AG20443 (cell line): ENCODE data around the gene COL11A2.
A peak's percentile ranks its signal among the peaks of the same experiment; 100 is the strongest.
"Not testable (repeated sequence)": the region's sequence is repeated elsewhere in the genome, so short reads cannot be mapped to it uniquely, and the experiment has no call there.

Experiments used
- DNase-seq: peaks from one replicate; pipeline ENCODE4 v3.0.0; 2012; ENCODE audit warnings: low spot score, mixed read lengths

Gene COL11A2

GRCh38 chr6:33156561-33156960 is 35.7 kb downstream of the COL11A2 start:
- DNase-seq = no peak

- DNase-seq = no peak
Observed at GRCh38 chr6:33154349-33154748, 37.9 kb downstream of the COL11A2 start.

GRCh38 chr6:33151050-33151449 is 41.2 kb downstream of the COL11A2 start:
- no peak for DNase-seq

DNA sequence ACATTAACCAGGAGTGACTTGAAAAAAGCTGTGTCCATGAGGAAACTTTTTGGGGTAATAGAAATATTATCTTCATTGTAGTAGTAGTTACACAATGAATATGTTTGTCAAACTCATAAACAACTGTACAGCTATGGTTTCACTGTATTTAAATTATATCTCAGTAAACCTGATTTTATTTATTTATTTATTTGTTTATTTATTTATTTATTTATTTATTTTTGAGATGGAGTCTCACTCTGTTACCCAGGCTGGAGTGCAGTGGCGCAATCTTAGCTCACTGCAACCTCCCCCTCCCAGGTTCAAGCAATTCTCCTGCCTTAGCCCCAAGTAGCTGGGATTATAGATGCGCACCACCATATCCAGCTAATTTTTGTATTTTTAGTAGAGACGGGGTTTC is 41.7 kb downstream of the COL11A2 start:
- not testable (repeated sequence) for DNase-seq

DNA sequence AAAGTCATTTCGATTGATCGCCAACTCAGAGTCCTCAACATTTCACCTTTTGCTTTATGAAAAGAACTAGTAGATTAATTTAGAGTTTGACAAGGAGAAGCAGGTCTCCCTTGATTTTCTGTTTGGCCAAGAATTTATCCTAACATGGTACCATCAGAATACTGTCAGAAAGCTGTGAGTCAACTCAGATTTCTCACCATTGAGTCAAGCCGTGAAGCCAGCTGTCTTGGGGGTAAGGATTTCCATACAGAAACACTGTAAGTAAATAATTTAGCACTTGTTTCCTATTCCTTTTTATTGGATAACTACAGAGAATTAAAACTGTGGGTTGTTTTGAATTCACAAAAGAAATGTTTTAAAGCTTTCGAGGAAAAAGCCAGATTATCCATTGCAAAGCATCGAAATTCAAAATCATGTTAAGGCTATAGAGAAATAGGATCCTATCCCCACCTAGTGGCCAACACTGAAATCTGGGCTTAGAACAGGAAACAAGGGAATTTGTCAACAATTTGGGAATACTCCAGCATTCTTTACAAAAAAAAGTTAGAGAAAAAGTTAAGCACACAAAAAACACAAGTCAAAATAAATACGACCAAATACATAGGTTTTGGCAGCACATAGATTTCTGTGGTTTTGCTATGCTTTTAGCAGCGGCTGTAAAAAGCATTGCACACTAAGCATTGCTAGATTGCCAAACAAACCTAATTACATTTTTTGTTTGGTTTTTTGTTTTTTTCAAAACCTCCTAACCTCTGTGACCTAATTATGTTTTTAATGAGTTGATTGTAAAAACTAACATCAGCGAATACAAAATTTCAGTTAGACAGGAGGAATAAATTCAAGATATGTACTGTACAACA is 44.2 kb downstream of the COL11A2 start:
- DNase-seq = peak; percentile 73

DNA sequence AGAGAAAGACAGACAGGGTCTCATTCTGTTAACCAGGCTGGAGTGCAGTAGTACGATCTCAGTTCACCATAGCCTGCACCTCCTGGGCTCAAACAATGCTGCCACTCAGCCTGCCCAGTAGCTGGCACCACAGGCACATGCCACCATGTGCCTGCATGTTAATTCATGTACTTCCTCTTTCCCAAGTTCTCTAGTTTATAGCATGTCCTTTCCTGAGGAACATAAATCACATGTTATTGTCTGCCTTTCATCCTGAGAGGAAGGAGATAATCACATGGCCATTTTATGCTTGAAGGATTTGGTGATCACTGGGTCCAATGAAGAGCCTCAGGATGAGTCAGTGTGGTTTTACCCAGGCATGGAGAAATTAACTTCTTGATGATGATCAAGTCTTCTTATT is 47.9 kb downstream of the COL11A2 start:
- no peak for DNase-seq

- no peak for DNase-seq
Observed at GRCh38 chr6:33143113-33143770, 49.0 kb downstream of the COL11A2 start.

GRCh38 chr6:33142501-33143070 is 49.7 kb downstream of the COL11A2 start:
- DNase-seq = no peak

- DNase-seq = no peak
Observed at GRCh38 chr6:33140556-33140955, 51.7 kb downstream of the COL11A2 start.

DNA sequence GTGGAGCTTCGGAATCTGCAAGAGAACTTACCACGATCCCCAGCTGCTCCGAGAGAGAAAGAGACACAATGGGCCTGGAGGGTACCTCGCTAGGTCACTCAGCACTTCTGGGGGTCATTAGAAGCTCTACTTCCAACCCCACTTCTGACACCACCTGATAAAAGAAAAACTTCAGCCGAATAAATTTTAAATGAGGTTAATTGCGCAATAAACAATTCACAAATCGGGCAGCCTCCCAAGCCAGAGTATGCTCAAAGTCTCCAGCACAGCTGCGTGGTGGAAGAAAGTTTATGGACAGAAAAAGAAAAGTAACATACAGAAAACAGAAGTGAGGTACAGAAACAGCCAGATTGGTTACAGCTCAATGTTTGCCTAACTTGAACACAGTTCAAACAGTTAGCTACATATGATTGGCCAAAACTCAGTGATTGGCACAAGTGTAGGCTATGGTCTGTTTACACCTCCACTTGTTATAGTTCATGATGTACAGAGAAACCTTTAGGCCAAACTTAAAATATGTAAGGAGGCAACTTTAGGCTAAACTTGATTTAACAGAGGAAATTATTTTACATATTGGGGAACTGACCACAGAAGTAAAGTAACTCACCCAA is 52.6 kb downstream of the COL11A2 start:
- DNase-seq = no peak

- no peak for DNase-seq
Observed at GRCh38 chr6:33136310-33136900, 55.9 kb downstream of the COL11A2 start.

GRCh38 chr6:33132081-33132524 is 60.2 kb downstream of the COL11A2 start:
- no peak for DNase-seq

DNA sequence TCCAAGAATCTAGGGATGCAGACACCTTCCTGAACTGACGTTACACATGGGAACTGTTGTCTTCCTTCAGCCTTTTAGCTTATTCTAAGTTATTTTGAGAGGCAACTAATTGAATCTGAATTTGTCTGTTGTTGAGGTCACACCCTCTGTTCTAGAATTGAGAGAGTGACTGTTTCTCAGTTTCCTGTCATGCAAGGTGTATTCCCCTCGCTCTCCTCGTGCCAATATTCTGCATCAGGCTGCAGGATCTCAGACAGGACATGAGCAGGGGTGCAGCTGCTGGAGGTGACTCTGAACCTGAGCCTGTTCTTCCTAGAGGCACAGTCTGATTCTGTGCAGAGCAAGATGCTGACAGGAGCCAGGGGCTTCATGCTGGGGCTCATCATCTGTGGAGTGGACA is 63.9 kb downstream of the COL11A2 start:
- DNase-seq = no peak

DNA sequence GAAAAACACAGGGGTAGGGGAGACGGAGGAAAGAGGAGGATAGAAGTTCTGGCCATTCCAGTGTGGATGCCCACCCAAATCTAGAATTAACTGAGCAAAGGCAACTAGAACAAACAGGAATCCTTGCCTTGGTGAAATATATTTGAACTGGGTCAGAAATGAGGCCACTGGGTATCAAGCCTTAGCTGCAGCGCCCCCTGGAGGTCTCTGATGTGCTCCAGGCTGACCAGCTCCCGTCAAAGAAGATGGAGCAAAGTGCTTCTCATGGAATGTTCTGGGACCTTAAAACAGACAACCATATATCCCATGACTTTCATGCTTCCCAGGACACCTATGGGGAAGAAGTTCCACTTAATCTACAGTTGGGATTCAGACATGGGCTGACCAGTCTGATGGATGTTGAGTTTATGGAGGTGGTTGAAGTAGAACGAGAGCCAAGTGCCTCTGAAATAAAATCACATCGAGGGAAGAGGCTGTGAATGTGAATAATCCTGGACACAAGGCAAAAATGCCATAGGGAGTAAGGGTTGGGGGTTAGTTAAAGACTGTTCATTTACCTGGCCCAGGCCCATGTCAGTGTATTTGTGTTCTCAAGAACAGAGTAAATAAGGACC is 66.1 kb downstream of the COL11A2 start:
- DNase-seq = peak; percentile 71

DNA sequence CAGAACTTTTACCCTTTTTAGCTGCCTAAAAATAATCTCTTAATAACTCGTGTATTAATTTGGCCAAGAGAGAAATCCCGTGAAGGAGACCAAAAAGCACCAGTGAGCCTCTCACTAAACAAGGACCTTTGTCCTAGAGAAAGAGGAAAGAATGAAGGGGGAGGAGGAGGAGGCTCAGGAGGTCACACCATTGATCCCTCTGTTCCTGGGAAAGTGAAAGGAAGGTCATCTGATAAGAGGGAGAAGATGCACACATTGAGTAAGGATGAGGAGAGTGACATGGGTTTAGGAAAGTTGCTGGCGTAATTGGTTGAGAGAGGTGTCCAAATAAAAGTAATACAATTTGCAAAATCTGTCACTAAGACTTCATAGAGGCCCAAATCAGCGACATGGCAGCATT is 67.3 kb downstream of the COL11A2 start:
- no peak for DNase-seq

- DNase-seq = no peak
Observed at GRCh38 chr6:33124525-33124901, 67.8 kb downstream of the COL11A2 start.

DNA sequence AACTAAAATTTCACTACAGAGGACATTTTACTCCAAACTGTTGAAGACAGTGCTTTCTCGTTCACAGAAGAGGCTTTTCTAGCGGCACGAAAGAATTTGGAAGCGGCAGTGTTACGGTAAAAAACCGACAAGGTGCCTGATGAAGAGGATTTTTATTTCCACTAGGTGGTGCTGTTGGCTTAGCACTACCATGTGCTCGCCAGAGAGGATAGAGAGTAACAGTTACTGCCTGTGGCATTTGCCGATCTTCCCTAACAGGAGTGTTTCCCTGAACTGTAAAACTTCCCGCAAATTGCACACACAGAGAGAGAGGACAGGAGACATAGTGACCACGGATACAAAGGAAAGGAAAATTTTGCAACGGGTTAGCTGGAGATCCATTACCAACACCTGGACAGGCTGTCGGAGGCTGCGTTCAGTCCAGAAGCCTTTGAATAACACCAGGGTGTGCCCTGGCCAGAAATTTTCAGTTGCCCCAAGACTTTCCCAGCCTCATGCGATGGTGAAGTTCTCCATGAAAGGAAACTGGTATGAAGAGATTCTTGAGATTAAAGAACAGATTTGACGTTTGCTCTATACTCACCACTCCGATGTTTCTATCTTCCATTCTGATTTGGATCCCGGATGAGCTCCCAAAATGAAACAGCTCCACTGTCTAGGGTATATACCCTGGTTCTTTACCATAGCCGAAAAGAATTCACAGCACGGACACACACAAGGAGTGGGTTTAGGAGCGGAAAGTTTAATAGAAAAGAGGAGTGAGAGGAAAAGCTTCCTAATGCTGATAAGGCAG is 68.3 kb downstream of the COL11A2 start:
- DNase-seq = peak; percentile 43

GRCh38 chr6:33123181-33123580 is 69.1 kb downstream of the COL11A2 start:
- no peak for DNase-seq

- no peak for DNase-seq
Observed at GRCh38 chr6:33120001-33120400, 72.3 kb downstream of the COL11A2 start.

DNA sequence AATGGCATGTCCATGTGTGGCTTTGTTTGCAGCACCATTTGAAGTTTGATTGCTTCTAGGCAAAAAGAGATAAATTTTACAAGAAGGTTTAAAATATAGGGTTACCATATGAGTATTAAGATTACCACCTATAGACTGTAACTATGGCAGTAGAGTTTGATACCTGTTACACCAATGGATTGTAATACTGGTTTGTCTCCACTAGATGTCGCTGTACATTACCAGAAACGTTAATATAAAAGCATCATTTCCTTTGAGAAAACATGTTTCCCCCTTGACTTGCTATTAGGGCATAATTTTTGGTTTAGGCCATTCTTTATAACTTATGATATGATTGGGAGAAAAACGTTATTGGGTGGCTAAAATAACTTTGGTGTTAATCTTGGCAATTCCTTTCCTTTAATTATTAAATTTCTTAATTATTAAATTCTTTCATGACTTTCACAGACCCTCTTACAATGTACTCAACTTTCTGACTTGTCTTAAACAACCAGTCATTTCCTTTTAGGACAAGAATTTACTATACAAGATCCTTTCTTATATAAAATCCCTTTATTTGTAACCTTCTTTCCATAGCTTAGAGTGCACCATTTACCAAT is 73.6 kb downstream of the COL11A2 start:
- DNase-seq = peak; percentile 28
